Heart left ventricle (tissue), 16 donors: ENCODE data around the gene SNX17. TPM values are rescaled to one million over a fixed set of nuclear protein-coding genes. Genes with fewer than 3 reads are reported as not detected.

Experiments used
- ATAC-seq, 4 donors: fragments of 200-7000 bp; cut with Tn5 transposase; one replicate each; pipeline ENCODE4 v1.9.1; 2020 to 2022; ENCODE audit warnings: moderate library complexity in 4 of 4, mild to moderate bottlenecking in 3 of 4, moderate number of reproducible peaks in 1 of 4
- DNase-seq, 5 donors: peaks; one replicate each; pipeline ENCODE4 v3.0.0-alpha.2; 2020
- H3K27ac ChIP-seq, 12 donors: fragments of 200-600 bp; sonication (generic) in 4 of 12; one replicate each; pipeline versions ENCODE4 v1.5.0 to v1.8.0; 2016 to 2022; ENCODE audit warnings: mild to moderate bottlenecking in 2 of 12
- H3K27me3 ChIP-seq, 9 donors: fragments of 200-600 bp; sonication (generic) in 2 of 9; one replicate each; pipeline versions ENCODE4 v1.5.1 to v1.8.0; 2016 to 2022; ENCODE audit warnings: mild to moderate bottlenecking in 3 of 9
- H3K36me3 ChIP-seq, 9 donors: fragments of 200-600 bp; sonication (generic) in 2 of 9; one replicate each; pipeline versions ENCODE4 v1.5.0 to v1.8.0; 2018 to 2022; ENCODE audit warnings: mild to moderate bottlenecking in 2 of 9
- H3K4me1 ChIP-seq, 12 donors: fragments of 200-600 bp; sonication (generic) in 4 of 12; one replicate each; pipeline versions ENCODE4 v1.5.0 to v1.8.0; 2016 to 2022; ENCODE audit warnings: mild to moderate bottlenecking in 3 of 12
- H3K4me3 ChIP-seq, 12 donors: fragments of 200-600 bp; sonication (generic) in 4 of 12; one replicate each; pipeline versions ENCODE4 v1.5.0 to v1.8.0; 2017 to 2022; ENCODE audit warnings: mild to moderate bottlenecking in 9 of 12, moderate library complexity in 4 of 12
- H3K9me3 ChIP-seq, 12 donors: fragments of 200-600 bp; sonication (generic) in 4 of 12; one replicate each; pipeline versions ENCODE4 v1.5.0 to v1.8.0; 2016 to 2022; ENCODE audit warnings: mild to moderate bottlenecking in 1 of 12
- CTCF ChIP-seq, 12 donors: fragments of 200-600 bp; sonication (generic) in 4 of 12; IDR thresholded peaks; one replicate each; pipeline versions ENCODE4 v1.5.0 to v1.8.0; 2018 to 2022; ENCODE audit warnings: antibody characterized with exemption in 12 of 12, mild to moderate bottlenecking in 5 of 12
- POLR2A ChIP-seq, 2 donors: fragments of 450-650 bp; IDR thresholded peaks; one replicate each; pipeline ENCODE4 v1.6.1; 2017; ENCODE audit warnings: antibody characterized with exemption in 2 of 2, mild to moderate bottlenecking in 2 of 2, moderate library complexity in 2 of 2
- WGBS, 4 donors: extraction: QIAGEN DNeasy Blood & Tissue Kit in 2 of 4; methylation state at CpG; one replicate each; pipeline versions ENCODE4 v1.1.5 to v1.1.7; 2013 to 2018; 5-methylcytosine and 5-hydroxymethylcytosine counted together
- intact Hi-C, 10 donors: fragments of 100-400 bp; cut with DNase I; formaldehyde crosslinking; loops; one replicate each; pipeline versions ENCODE4 v1.11.1 to v1.14.2; 2022
- polyA plus RNA-seq, 2 donors: library from polyadenylated mRNA; stranded (reverse); fragments of 200-250 nt; gene quantifications; one replicate each; pipeline ENCODE4 v1.2.3, GENCODE V29; 2013
- total RNA-seq, 9 donors: library from RNA; depleted of rRNA in 2 of 9; stranded (reverse); fragments of >200 nt in 2 of 9; fragmentation: NEBNext Ultra II Directional in 3 of 9; extraction: Animal tissue kit (Norgen Biotek cat#: 25700) in 3 of 9; gene quantifications; one replicate each; pipeline versions ENCODE4 v1.1.0 to v1.2.4, GENCODE V29; 2016 to 2023
- donor health status: ischemic (EF 13 %, LVEDD 7.1; RV severe dilation, severe dysfunction).
- donor health status: healthy with polysubstance abuse.
- donor health status: DM: no; HTN: yes; CAD: no.
- donor health status: DM: no; HTN: no; CAD: no.
- donor health status: ischemic (EF 25% LVEDD 6.9; RV normal size, moderate dysfunction).
- donor health status: ischemic (EF 25% LVEDD 5.7; RV mildly dilated, moderate dysfunction).
- donor health status: healthy.
- donor health status: DM: yes; HTN: yes; CAD: no.
- donor health status: ischemic (EF 35%, LVEDD 5.7; RV mildly dilated, moderate dysfunction).
- donor health status: nonischemic (EF 11% LVEDD 7.7; RV severe dilation, severe dysfunction).
- donor health status: DM: yes; HTN: yes; CAD: no.
- donor health status: PGD.
- donor health status: ischemic (EF 29% LVEDD 5.4; RV normal size, mild dysfunction).
- donor health status: nonischemic (EF 23%, LVEDD 6.1; RV moderate dilation, normal function).

The SNX17 gene
- total and polyA plus RNA-seq, 11 donors: 39.2 to 106 (median 77.2) TPM

GRCh38 chr2:27335311-27335710 is 35.1 kb upstream of the SNX17 start:
- Histone ChIP-seq H3K36me3 (peaks cover 0 to 100% (median 99%) of the 10 kb centered on the region in 9 donors), H3K27me3 (no peaks in the 10 kb centered on the region), H3K9me3 (no peaks in the 10 kb centered on the region), H3K4me3 (no peak overlapping the region), H3K27ac (no peak overlapping the region), H3K4me1 (no peaks in the 10 kb centered on the region)
- no peak for TF ChIP-seq POLR2A (IDR thresholded peaks at IDR 0.05)
- TF ChIP-seq CTCF (IDR thresholded peaks at IDR 0.05): no peak
- intact Hi-C loops: no loop called here
- ATAC-seq (no peak), DNase-seq (no peak)
- WGBS, 4 donors: 91 to 96% (median 95%) methylated on average over 3 of the region's 3 CpGs

- Histone ChIP-seq H3K36me3 (peaks cover 0 to 100% (median 99%) of the 10 kb centered on the region in 9 donors), H3K4me3 (no peak overlapping the region), H3K9me3 (no peaks in the 10 kb centered on the region), H3K4me1 (no peaks in the 10 kb centered on the region), H3K27ac (no peak overlapping the region), H3K27me3 (no peaks in the 10 kb centered on the region)
- 92 to 97% (median 96%) methylated on average over 7 of the region's 7 CpGs for WGBS, 4 donors
- intact Hi-C loops: no loop called here
- DNase-seq (no peak), ATAC-seq (peak in 1 of 4 donors; percentile 15)
- TF ChIP-seq CTCF (IDR thresholded peaks at IDR 0.05) (no peak), POLR2A (IDR thresholded peaks at IDR 0.05) (no peak)
These were observed 34.2 kb upstream of the SNX17 start for GRCh38 chr2:27336173-27336572.

GRCh38 chr2:27347641-27348040 is 22.8 kb upstream of the SNX17 start:
- DNase-seq (no peak), ATAC-seq (no peak)

GRCh38 chr2:27350106-27350693 is 20.2 kb upstream of the SNX17 start:
- 80 to 90% (median 83%) methylated on average over 6 to 7 of the region's 7 CpGs for WGBS, 4 donors
- H3K36me3 ChIP-seq: peaks cover 0 to 17% (median 6%) of the 10 kb centered on the region in 9 donors
- no peak overlapping the region for H3K27ac ChIP-seq
- DNase-seq (no peak), ATAC-seq (no peak)
- no peak overlapping the region for H3K4me3 ChIP-seq
- H3K9me3 ChIP-seq: no peaks in the 10 kb centered on the region
- H3K4me1 ChIP-seq: peaks cover 2 to 32% (median 12%) of the 10 kb centered on the region in 12 donors
- intact Hi-C loops: no loop called here
- H3K27me3 ChIP-seq: no peaks in the 10 kb centered on the region
- TF ChIP-seq POLR2A (IDR thresholded peaks at IDR 0.05) (no peak), CTCF (IDR thresholded peaks at IDR 0.05) (no peak)

More at GRCh38 chr2:27347641-27348040, 22.8 kb upstream of the SNX17 start:
- WGBS, 4 donors: 81 to 97% (median 90%) methylated on average over 2 of the region's 2 CpGs
- no peak overlapping the region for H3K27ac ChIP-seq
- H3K4me1 ChIP-seq: peaks cover 0 to 7% (median 0%) of the 10 kb centered on the region in 12 donors
- no peaks in the 10 kb centered on the region for H3K9me3 ChIP-seq
- H3K27me3 ChIP-seq: no peaks in the 10 kb centered on the region
- TF ChIP-seq POLR2A (IDR thresholded peaks at IDR 0.05): no peak
- TF ChIP-seq CTCF (IDR thresholded peaks at IDR 0.05): no peak
- intact Hi-C loops: no loop called here
- no peak overlapping the region for H3K4me3 ChIP-seq
- H3K36me3 ChIP-seq: peaks cover 0 to 26% (median 15%) of the 10 kb centered on the region in 9 donors
